HepG2 (cell line): ENCODE results near the gene NRN1L. TPM values are rescaled to one million over a fixed set of nuclear protein-coding genes. Genes with fewer than 3 reads are reported as not detected.

Experiments used
- ADNP ChIP-seq: sonication (generic); formaldehyde crosslinking; IDR thresholded peaks from 2 replicates; pipeline ENCODE4 v1.4.0; 2020; ENCODE audit warnings: missing genetic modification reagents
- ARNTL ChIP-seq: sonication (generic); formaldehyde crosslinking; IDR thresholded peaks from 2 replicates; pipeline ENCODE4 v1.4.0; 2020; ENCODE audit warnings: mild to moderate bottlenecking, missing genetic modification reagents
- HOXA9 ChIP-seq: sonication (generic); formaldehyde crosslinking; IDR thresholded peaks from 2 replicates; pipeline ENCODE4 v1.8.1; 2022; ENCODE audit warnings: missing genetic modification reagents, mild to moderate bottlenecking, moderate library complexity, borderline replicate concordance
- MZF1 ChIP-seq: sonication (generic); formaldehyde crosslinking; IDR thresholded peaks from 2 replicates; pipeline ENCODE4 v1.8.1; 2023; ENCODE audit warnings: mild to moderate bottlenecking, missing genetic modification reagents, borderline replicate concordance
- NFRKB ChIP-seq: fragments of 450-650 bp; IDR thresholded peaks from 2 replicates; pipeline ENCODE4 v1.6.1; 2017
- PLRG1 ChIP-seq: fragments of 450-650 bp; conservative IDR thresholded peaks from 2 replicates; pipeline ENCODE4 v1.6.1; 2016
- RFX1 ChIP-seq: fragments of 450-650 bp; IDR thresholded peaks from 2 replicates; pipeline ENCODE4 v1.6.1; 2017
- SOX5 ChIP-seq: IDR thresholded peaks from 2 replicates; pipeline ENCODE4 v1.6.1; 2016; ENCODE audit warnings: borderline replicate concordance
- SRSF1 ChIP-seq: fragments of 200-400 bp; formaldehyde crosslinking; optimal IDR thresholded peaks from 2 replicates; pipeline ENCODE3; 2017; ENCODE audit warnings: mild to moderate bottlenecking, low read depth, low read length, moderate library complexity
- ZC3H13 ChIP-seq: sonication (generic); formaldehyde crosslinking; IDR thresholded peaks from 2 replicates; pipeline ENCODE4 v1.8.1; 2023; ENCODE audit warnings: mild to moderate bottlenecking, missing genetic modification reagents, moderate library complexity
- ZNF264 ChIP-seq: sonication (generic); formaldehyde crosslinking; IDR thresholded peaks from 2 replicates; pipeline ENCODE4 v1.4.0; 2020; ENCODE audit warnings: missing genetic modification reagents
- ZNF282 ChIP-seq: fragments of 450-650 bp; IDR thresholded peaks from 2 replicates; pipeline ENCODE4 v1.6.1; 2018; ENCODE audit not compliant: partially characterized antibody
- ZNF350 ChIP-seq: sonication (generic); formaldehyde crosslinking; IDR thresholded peaks from 2 replicates; pipeline ENCODE4 v1.4.0; 2020; ENCODE audit warnings: mild to moderate bottlenecking, low read depth, missing genetic modification reagents, borderline replicate concordance
- ZNF460 ChIP-seq: sonication (generic); formaldehyde crosslinking; IDR thresholded peaks from 2 replicates; pipeline ENCODE4 v1.5.1; 2020; ENCODE audit warnings: missing genetic modification reagents, mild to moderate bottlenecking, borderline replicate concordance
- ZNF546 ChIP-seq: sonication (generic); formaldehyde crosslinking; conservative IDR thresholded peaks from 2 replicates; pipeline ENCODE4 v1.8.1; 2023; ENCODE audit warnings: mild to moderate bottlenecking, missing genetic modification reagents
- ZNF552 ChIP-seq: sonication (generic); formaldehyde crosslinking; IDR thresholded peaks from 2 replicates; pipeline ENCODE4 v1.9.0; 2022; ENCODE audit warnings: missing genetic modification reagents, mild to moderate bottlenecking, borderline replicate concordance
- ZNF747 ChIP-seq: sonication (generic); formaldehyde crosslinking; IDR thresholded peaks from 2 replicates; pipeline ENCODE4 v1.8.1; 2023; ENCODE audit warnings: missing genetic modification reagents, mild to moderate bottlenecking, borderline replicate concordance
- ZNF772 ChIP-seq: sonication (generic); formaldehyde crosslinking; IDR thresholded peaks from 2 replicates; pipeline ENCODE4 v1.5.0; 2020; ENCODE audit warnings: mild to moderate bottlenecking, missing genetic modification reagents
- polyA plus RNA-seq, 8 experiments: library from polyadenylated mRNA; depleted of rRNA in 3 of 8; stranded (reverse) in 7 of 8; unstranded in 1 of 8; fragments of >200 nt; fragmentation: Illumina TruSeq in 4 of 8; extraction: Trizol in 4 of 8; gene quantifications; 2 replicates each; pipeline versions ENCODE4 v1.2.1 to v1.2.3, GENCODE V29; 2011 to 2016; ENCODE audit warnings: low read depth in 4 of 8, missing spikeins in 1 of 8, mixed read lengths in 1 of 8; ENCODE audit not compliant: insufficient read depth in 1 of 8
- total RNA-seq, 5 experiments: library from RNA; depleted of rRNA; stranded (reverse); fragments of >200 nt; fragmentation: Illumina TruSeq; extraction: Trizol; gene quantifications; 2 replicates each; pipeline ENCODE4 v1.2.3, GENCODE V29; 2016; ENCODE audit warnings: low read depth in 1 of 5
- TF ChIP-seq, protein P1 (sequence below): sonication (generic); formaldehyde crosslinking; IDR thresholded peaks from 2 replicates; pipeline ENCODE4 v1.5.0; 2020; ENCODE audit warnings: missing genetic modification reagents, mild to moderate bottlenecking, borderline replicate concordance
- TF ChIP-seq, protein P2 (sequence below), 2 experiments: fragments of 450-650 bp in 1 of 2; sonication (generic) in 1 of 2; formaldehyde crosslinking; IDR thresholded peaks; 2 replicates each; pipeline versions ENCODE4 v1.5.0 to v1.8.0; 2020 to 2022; ENCODE audit warnings: mild to moderate bottlenecking in 1 of 2, missing genetic modification reagents in 1 of 2
- TF ChIP-seq, protein P3 (sequence below): sonication (generic); formaldehyde crosslinking; IDR thresholded peaks from 2 replicates; pipeline ENCODE4 v1.8.0; 2022; ENCODE audit warnings: missing genetic modification reagents, mild to moderate bottlenecking, borderline replicate concordance
- TF ChIP-seq, protein P4 (sequence below): sonication (generic); formaldehyde crosslinking; IDR thresholded peaks from 2 replicates; pipeline ENCODE4 v1.4.0; 2020; ENCODE audit warnings: missing genetic modification reagents
- TF ChIP-seq, protein P5 (sequence below): sonication (generic); formaldehyde crosslinking; IDR thresholded peaks from 2 replicates; pipeline ENCODE4 v1.5.0; 2020; ENCODE audit warnings: missing genetic modification reagents
- TF ChIP-seq, protein P6 (sequence below): sonication (generic); formaldehyde crosslinking; IDR thresholded peaks from 2 replicates; pipeline ENCODE4 v1.8.0; 2022; ENCODE audit warnings: mild to moderate bottlenecking, missing genetic modification reagents, borderline replicate concordance

Gene NRN1L
- total and polyA plus RNA-seq, 2 of the 13 experiments (the other 11 are each of a cell fraction or from before 2014, with no cell fraction given), result 0.53 to 1.2 TPM

DNA sequence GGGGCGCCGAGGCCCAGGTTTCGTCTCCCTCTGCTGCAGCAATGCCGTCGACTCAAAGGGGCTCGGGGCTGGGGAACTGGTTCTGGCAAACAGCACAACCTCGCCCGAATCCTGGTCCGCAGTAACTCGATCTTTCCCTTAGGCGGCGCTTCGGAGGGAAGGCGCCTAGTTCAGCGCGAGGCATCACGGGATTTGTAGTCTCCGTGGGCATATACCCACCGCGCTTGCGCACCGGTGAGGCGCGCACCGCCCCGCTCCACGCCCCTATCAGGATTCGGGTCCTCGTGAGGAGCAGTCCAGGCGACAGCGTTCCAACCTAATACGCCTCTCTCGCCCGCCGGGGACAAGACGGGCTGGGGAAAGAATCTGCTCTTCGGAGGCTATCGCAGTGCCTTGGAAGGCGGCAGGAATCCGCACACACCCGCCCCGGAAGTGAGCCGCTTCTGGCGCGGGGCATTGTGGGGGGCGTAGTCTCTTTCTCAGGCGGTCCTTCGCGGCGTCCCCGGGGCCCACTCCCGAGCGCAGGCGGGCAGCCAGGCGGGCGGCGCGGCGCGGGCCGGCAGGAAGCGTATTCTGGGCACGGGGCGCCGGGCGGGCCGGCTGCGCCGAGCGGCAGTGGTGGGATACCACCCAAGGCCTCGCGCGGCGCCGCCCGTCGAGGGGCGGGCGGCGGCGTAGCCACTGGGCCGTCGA is 42.7 kb upstream of the NRN1L start, which contains the start of gene THAP11 (continued):
- TF ChIP-seq, protein P1, sequence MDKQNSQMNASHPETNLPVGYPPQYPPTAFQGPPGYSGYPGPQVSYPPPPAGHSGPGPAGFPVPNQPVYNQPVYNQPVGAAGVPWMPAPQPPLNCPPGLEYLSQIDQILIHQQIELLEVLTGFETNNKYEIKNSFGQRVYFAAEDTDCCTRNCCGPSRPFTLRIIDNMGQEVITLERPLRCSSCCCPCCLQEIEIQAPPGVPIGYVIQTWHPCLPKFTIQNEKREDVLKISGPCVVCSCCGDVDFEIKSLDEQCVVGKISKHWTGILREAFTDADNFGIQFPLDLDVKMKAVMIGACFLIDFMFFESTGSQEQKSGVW (CRISPR knock-in tag), result no peak
- peak; percentile 89 for TF ChIP-seq SRSF1
- peak; percentile 41; the same call in 1 of the 2 replicates for TF ChIP-seq ZNF350 (CRISPR knock-in tag)
- no peak for TF ChIP-seq HOXA9 (CRISPR knock-in tag)
- no peak for TF ChIP-seq ZNF546 (CRISPR knock-in tag)
- TF ChIP-seq ARNTL (CRISPR knock-in tag), result no peak
- TF ChIP-seq RFX1, result no peak
- no peak for TF ChIP-seq ADNP
- TF ChIP-seq NFRKB, result no peak
- TF ChIP-seq, protein P2, sequence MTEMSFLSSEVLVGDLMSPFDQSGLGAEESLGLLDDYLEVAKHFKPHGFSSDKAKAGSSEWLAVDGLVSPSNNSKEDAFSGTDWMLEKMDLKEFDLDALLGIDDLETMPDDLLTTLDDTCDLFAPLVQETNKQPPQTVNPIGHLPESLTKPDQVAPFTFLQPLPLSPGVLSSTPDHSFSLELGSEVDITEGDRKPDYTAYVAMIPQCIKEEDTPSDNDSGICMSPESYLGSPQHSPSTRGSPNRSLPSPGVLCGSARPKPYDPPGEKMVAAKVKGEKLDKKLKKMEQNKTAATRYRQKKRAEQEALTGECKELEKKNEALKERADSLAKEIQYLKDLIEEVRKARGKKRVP (CRISPR knock-in tag; IDR thresholded peaks at IDR 0.05), result no peak
- TF ChIP-seq, protein P3, sequence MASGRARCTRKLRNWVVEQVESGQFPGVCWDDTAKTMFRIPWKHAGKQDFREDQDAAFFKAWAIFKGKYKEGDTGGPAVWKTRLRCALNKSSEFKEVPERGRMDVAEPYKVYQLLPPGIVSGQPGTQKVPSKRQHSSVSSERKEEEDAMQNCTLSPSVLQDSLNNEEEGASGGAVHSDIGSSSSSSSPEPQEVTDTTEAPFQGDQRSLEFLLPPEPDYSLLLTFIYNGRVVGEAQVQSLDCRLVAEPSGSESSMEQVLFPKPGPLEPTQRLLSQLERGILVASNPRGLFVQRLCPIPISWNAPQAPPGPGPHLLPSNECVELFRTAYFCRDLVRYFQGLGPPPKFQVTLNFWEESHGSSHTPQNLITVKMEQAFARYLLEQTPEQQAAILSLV, result no peak
- TF ChIP-seq, protein P4, sequence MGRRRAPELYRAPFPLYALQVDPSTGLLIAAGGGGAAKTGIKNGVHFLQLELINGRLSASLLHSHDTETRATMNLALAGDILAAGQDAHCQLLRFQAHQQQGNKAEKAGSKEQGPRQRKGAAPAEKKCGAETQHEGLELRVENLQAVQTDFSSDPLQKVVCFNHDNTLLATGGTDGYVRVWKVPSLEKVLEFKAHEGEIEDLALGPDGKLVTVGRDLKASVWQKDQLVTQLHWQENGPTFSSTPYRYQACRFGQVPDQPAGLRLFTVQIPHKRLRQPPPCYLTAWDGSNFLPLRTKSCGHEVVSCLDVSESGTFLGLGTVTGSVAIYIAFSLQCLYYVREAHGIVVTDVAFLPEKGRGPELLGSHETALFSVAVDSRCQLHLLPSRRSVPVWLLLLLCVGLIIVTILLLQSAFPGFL (CRISPR knock-in tag), result no peak
- TF ChIP-seq ZC3H13 (CRISPR knock-in tag), result no peak
- TF ChIP-seq, protein P5, sequence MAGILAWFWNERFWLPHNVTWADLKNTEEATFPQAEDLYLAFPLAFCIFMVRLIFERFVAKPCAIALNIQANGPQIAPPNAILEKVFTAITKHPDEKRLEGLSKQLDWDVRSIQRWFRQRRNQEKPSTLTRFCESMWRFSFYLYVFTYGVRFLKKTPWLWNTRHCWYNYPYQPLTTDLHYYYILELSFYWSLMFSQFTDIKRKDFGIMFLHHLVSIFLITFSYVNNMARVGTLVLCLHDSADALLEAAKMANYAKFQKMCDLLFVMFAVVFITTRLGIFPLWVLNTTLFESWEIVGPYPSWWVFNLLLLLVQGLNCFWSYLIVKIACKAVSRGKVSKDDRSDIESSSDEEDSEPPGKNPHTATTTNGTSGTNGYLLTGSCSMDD, result no peak
- TF ChIP-seq ZNF282, result no peak
- TF ChIP-seq SOX5 (CRISPR knock-in tag), result peak; percentile 23; the same call in 1 of the 2 replicates
- TF ChIP-seq PLRG1, result no peak
- TF ChIP-seq ZNF460, result no peak
- TF ChIP-seq, protein P6, sequence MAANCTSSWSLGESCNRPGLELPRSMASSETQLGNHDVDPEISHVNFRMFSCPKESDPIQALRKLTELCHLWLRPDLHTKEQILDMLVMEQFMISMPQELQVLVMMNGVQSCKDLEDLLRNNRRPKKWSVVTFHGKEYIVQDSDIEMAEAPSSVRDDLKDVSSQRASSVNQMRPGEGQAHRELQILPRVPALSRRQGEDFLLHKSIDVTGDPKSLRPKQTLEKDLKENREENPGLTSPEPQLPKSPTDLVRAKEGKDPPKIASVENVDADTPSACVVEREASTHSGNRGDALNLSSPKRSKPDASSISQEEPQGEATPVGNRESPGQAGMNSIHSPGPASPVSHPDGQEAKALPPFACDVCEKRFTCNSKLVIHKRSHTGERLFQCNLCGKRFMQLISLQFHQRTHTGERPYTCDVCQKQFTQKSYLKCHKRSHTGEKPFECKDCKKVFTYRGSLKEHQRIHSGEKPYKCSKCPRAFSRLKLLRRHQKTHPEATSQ (CRISPR knock-in tag), result 0 out of 2 replicates have a peak, but pooled peaks have one; percentile 15
- peak; percentile 77; the same call in 1 of the 2 replicates for TF ChIP-seq ZNF747 (CRISPR knock-in tag)
- peak; percentile 54; the same call in 1 of the 2 replicates for TF ChIP-seq ZNF552 (CRISPR knock-in tag)
- TF ChIP-seq ZNF264 (CRISPR knock-in tag), result peak; percentile 47; the same call in 1 of the 2 replicates
- peak; percentile 79; the same call in 1 of the 2 replicates for TF ChIP-seq ZNF772 (CRISPR knock-in tag)
- TF ChIP-seq MZF1 (CRISPR knock-in tag), result peak; percentile 76; the same call in 1 of the 2 replicates
